ENCODE results near the gene PPM1H.

DNA sequence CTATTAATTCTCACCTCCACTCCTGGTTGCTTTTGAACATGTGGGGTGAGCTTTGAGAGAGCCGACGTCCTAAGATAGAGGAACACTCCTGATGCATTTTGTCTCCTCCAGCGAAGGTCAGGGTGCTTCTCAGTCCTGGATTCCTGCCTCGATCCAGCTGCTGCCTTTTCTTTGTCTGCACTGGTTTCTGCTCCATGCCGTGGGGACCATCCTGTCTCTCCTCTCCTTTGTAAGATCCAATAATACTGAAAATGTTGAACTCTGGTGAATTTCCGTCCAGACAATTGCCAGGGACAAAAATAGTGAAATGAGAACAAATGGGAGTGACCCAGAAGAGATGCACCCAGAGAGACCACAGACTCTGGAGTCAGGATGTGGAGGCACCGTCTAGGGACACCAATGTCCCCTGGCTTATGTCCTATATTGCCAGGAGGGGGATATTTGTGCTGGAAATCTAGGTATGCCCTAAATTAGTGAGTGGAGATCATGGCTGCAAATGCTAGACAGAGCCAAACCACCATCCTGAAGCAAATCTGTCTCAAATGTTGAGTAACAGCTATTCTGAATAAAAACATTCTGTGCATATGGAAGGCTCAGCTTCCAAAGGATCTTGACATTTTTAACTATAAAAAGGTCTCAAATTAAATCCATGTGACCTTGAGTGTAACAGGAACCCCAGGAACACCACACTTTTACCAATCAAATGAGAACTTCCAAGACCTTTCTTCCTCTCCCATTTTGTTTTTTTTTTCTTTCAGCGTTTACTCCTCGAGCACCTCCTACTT is 170.9 kb downstream of the PPM1H start:
- TF ChIP-seq CTCF (IDR thresholded peaks at IDR 0.05) (no peak), POLR2A (IDR thresholded peaks at IDR 0.05) (no peak)

All from prostate gland (tissue), 2 donors.